Kidney capillary endothelial cell (primary cell): ENCODE data around the gene FLCN.
"Not testable (repeated sequence)": the region's sequence is repeated elsewhere in the genome, so short reads cannot be mapped to it uniquely, and the experiment has no call there.

Experiments used
- DNase-seq: peaks from one replicate; pipeline ENCODE4 v3.0.0-alpha.2; 2018; ENCODE audit warnings: low spot score

The FLCN gene

DNA sequence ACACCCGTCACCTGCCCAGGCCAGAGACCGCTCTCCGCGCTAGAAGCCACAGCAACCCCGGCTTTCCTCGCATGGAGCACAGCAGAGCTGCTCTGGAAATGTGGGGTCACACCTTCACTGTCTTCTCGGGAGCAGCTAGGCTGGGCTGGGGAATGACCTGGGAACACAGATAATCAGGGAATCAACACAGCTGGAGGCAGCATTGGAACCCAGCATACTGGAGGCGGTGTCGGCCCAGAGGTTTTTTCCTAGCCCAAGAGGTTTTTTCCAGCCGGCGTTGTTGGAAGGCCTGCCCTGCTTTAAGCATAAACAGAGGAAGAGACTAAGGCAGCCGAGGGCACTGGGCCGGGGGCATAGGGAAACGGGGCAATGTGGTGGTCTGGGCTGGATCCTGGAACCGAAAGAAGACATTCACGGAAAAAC lies 30.0 kb downstream of the FLCN start:
- no peak for DNase-seq

DNA sequence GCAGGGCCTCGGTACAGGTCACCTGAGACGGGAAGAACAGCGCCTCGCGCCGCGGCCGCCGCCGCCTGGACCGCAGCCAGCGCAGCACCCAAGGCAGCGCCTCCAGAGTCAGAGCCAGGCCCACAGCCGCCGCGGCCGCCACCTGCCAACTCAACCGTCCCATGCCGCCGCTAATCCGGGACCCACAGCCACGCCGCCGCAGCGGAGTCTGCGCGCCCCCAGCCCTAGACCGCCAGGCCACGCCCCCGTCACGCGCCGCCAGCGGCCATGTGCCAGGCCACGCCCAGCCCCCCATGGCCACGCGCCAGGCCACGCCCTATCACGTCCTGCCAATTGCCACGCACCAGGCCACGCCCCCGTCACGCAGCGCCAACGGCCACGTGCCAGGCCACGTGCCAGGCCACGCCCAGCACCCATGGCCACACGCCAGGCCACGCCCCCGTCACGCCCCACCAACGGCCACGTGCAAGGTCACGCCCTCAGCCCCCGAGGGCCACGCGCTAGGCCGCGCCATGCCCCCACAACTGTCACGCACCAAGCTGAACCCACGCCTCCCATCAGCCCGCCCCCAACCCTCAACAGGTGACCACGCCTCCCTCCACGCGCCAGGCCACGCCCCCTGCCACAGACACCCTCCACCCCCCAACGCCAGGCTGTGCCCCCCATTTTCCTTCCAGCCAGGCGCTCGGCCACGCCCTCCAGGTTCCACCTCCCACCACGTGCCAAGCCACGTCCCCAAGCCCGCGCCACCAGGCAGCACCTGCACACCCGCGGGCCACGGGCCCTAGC lies 30.6 kb downstream of the FLCN start, which contains the start of gene PLD6:
PLD6 (minus strand) TSS at position 210 of the 789 bp plus-strand sequence; CDS start at position 163, 47 bp downstream.
- DNase-seq = peak; percentile 56

DNA sequence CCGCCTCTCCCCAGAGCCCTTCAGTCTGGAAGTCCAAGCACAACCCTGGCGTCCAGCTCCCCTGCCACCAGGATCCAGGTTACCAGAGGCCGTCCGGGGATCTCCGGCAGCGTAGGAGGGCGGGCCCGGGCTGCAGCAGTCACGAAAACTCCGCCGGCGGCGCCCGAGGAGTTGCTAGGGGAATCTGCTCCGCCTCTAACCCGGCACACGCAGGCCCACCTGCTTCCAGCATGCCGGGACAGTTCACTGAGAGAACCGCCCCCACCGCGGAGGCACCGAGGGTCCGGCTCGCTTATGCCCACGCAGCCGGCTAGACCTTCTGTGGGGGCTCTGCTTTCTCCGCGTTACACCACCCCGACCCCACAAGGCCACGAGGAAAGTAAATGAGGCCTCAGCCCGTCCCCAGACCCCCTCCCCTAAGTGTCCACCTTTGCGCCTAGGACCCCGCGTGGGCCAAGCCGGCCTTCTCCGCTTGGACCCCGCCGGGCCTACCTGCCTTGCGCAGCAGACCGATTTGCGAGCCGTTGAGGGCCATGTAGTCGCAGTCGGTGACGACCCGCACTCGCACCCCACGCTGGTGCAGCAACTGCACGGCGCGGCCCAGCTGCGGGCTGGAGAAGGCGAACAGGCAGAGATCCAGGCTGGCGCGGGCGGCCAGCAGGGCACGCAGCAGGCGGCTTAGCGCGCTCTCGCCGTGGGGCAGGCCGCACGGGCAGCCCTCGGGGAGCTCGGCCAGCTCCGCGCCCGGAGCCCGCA lies 31.4 kb downstream of the FLCN start:
- no peak for DNase-seq

DNA sequence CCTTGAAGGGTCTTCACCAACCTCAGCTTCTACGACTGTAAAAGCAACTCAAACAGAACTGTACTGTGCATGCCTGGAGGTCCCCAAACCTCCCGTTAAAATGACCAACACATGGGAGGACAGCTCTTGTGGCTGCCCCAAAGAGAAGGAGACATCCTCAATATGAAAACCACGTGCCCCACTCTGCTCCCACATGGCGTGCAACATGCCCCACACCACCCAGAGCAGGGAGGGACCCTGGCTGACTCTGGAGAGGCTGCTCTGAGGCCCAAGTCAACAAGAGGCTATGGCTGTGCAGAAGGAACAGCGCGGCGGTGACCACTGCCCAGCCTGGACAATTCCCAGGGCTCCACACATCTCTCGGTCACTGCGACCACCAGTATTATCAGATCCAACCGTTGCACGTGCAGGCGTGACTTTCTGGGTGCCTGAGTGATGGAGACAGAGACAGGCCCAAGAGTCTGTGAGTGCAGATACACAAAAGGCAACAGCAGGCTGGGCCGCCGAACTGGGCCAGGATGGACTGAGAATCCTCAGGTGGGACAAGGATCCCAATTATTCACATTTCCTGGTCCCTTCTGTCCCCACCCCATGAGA lies 32.2 kb downstream of the FLCN start:
- no peak for DNase-seq

DNA sequence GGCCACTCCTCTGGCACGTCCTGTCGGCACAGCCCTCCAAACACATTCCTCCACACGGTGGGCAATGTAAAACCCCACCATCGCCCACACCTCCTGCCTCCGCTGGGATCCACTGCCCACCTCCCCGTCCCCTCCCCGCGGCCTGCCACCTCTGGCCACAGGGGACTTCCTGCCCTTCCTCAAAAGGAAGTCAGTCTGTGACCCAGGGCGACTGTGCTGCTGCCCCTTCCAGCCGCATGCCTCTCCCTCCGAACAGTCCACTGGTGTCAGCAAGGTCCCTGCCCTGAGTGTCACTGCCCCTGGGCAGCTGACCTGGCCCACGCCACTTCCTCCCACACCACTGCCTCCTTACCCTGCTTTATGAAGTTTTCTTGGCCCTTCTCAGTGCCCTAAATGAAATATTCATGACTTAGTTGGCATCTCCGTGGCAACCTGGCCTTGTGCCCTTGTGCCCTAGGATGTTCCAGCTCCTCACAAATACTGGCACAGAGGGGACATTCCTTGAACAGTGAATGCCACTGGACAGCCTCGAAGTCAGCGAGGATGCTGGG lies 32.9 kb downstream of the FLCN start:
- no peak for DNase-seq

DNA sequence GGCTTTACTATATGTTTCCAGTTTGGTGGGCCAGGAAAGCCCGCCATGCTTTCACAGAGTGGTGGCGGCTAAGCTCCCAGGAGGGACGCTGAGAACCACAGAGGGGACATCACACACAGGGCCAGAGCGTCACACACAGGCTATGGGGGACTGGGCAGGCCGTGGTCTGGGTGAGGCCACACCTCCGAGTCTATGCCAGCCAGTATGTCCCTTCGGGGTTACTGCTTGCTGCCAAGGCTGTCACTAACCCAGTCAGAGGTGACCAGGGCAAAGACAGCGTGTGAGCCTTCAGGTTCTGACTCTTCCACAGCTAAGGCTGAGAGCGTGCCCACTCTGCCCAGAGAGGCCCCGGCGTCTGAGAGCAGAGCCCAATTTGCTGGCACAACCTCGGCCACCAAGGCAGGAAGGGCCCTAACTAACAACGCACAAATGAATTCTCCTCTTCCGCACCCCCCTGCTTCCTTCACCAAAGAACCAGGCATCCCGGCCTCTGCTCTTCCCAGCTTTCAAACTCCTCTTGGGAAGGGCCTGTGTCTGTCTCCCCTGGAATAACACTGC lies 33.7 kb downstream of the FLCN start:
- no peak for DNase-seq

DNA sequence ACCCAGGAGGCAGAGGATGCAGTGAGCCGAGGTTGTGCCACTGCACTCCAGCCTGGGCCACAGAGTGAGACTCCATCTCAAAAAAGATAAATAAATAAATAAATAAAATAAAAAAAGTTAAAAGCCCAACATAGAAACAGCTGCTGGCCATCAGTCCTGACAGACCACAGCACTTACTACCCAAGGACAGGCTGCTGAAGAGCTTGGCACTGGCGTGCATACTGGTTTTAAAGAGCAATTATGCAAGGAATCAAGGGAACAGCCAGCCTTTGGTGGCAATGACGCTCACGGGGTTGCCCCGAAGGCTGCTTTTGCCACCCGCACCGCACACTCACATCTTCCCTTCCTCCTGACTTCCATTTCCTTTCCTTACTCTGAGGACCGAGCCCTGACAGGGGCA lies 35.1 kb downstream of the FLCN start:
- DNase-seq = no peak

DNA sequence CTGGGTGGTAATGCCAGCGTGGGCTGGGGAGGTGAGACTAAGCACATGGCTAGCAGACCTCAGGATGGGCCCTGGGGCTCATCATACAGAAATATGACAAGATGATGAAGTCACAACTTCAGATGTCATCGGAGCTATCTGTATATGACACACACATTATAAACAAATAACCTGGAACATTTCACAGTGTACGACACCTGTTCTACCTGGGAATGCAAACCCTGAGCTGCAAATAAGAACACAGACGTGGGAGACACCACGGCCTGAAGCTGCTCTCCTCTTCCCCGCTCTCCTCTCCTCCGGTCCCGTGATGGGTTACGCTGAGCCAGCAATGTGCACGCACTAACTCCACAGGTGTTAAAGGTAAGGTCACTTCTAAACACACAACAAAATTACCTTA lies 35.7 kb downstream of the FLCN start:
- no peak for DNase-seq

DNA sequence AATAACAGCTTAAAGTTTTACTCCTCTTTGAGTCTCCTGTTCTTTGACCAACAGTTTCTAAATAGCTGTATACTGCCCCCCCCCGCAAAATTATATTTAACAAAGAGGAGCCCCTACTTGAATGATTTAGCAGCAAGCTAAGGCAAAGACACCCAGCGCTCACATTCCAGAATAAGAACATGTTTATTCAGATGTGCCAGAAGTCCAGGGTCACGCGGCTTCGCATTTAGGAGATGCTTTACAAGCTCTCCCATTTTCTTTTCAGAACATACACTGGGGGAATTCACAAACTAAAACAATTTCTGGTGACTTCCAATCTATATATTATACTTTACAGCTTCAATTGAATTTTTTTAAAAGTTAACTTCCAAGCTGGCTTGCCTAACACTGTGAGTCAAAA lies 36.1 kb downstream of the FLCN start:
- no peak for DNase-seq

DNA sequence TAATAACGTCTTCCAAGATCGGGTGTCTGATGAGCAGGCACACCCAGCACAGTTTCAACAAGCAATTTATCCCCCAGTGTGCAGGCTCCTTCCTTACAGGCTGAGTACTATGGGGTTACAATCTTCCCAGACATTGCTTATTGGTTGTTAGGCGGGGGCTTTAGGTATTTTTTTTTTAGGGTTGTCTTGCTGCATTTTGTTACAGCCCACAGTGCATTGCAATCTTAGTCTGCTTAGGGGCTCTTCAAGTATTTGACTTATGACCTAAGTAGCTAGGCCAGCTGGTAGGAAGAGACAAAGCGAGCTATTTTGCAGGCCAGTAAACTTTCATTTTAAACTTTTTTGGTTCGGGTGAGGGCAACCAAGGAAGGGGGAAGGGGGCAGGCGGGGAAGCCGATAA lies 36.7 kb downstream of the FLCN start:
- no peak for DNase-seq

DNA sequence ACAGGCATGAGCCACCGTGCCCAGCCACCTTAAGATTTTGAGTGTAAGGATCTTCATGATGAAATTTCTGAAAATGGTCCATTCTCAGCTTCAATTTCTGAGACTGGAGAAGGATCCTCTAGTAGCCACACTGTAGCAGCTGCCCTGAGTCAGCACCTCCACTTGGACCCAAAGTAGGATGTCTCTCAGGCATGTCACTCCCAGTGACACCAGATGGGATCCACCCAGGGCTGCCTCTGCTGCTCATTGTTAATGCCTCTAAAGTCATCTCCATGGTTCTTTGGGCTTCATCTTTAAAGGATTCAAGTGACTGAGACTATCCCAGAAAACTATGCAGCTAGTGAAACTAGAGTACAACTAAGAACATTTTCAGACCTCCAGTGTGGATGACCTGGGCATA lies 38.7 kb downstream of the FLCN start:
- DNase-seq = no peak

DNA sequence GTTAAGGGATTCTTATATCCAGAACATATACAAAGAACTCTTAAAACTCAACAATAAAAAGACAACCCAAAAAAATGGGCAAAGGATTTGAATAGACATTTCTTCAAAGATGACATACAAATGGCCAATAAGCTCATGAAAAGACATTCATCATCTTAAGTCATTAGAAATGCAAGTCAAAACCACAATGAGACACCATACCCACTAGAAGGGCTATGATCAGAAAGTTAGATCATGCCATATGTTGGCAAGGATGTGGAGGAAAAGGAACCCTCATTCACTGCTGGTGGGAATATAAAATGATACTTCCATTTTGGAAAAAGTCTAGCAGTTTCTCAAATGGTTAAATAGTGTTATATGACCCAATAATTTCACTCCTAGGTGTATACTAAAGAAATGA lies 40.2 kb downstream of the FLCN start:
- DNase-seq = no peak

DNA sequence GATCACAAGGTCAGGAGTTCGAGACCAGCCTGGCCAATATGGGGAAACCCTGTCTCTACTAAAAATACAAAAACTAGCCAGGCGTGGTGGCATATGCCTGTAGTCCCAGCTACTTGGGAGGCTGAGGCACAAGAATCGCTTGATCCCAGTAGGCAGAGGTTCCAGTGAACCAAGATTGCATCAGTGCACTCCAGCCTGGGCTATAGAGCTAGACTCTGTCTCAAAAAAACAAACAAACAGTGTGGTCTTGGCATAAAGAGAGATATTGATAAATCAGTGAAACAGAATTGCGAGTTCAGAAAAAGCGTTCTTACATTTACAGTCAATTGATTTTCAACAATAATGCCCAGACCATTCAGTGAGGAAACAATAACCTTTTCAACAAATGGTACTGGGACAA lies 41.5 kb downstream of the FLCN start:
- not testable (repeated sequence) for DNase-seq

DNA sequence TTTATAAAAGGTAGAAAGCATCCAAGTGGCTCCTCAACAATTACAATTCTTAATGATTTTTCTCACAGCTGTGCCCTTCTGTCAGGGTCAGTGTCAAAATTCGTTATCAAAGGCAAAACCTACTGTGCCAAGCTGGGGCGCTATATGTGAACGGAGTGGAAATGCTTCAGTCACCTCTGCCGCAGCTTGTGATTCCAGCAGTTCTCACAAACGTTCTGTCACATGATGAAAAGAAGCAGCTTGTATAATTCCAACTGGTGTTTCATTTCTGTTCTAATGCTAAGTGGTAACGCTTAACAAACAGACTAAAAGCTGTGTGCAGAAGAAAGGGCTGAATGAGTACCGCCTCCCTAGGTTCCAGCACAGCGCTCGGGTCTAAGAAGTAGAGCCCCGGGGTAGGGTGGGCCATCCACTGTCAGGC lies 45.0 kb downstream of the FLCN start:
- DNase-seq = no peak

DNA sequence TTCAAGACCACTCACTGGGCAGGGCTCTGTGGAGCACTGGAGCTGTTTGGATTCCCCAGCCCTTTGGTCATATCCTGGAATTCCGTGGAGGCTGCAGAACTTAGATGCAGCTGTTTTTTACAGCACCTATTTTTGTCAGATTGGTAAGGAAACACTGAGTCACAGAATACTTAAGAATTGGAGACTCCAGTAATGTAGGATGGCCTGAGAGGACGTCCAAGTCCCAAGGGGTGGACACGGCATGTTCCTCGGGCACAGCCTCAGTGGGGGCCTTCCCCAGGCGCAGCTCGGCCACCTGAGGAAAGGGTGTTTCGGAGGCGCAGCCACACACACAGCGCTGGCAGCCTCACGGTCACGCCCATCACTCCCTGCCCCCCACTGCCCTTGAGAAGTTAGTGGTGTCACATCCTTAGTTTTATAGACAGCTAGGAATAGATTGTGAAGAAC lies 45.6 kb downstream of the FLCN start:
- peak; percentile 97 for DNase-seq

DNA sequence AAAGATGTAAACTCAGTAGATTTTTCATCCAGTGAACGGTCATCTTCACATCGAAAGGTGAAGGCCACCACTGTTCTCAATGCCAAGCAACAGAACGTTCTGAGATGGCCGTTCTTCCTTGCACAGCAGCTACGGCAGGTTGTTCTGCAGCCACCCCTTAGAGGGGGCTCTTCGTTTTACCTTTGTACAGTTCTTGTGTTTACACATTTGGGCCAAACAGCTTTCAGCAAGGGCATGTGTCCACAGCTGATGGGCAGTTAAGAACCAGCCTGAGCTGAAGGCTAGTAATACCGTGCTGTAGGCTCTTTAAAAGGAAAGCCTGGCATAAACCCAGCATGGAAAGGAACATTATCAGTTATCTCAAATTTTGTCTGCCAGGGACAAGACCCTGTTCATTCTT lies 46.8 kb downstream of the FLCN start:
- DNase-seq = no peak

DNA sequence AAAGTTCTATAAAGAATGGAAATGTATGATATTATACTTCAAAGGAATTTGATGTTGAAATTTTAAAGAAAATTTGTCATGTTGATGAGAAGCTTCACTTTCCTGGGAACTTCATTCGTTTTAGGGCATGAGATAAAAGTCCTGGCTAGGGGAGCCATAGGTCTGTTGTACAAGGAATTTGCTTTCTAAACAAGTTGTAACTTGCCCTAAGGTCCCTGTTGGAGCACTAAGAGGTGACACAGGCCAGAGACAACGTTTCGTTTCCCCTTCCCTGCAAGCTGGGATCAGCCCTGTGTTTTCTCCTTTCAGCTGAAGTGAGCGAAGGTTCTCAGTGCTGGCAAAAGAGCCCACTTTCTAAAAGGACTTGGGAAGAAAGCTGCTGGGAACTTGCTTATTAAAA lies 47.4 kb downstream of the FLCN start:
- no peak for DNase-seq

DNA sequence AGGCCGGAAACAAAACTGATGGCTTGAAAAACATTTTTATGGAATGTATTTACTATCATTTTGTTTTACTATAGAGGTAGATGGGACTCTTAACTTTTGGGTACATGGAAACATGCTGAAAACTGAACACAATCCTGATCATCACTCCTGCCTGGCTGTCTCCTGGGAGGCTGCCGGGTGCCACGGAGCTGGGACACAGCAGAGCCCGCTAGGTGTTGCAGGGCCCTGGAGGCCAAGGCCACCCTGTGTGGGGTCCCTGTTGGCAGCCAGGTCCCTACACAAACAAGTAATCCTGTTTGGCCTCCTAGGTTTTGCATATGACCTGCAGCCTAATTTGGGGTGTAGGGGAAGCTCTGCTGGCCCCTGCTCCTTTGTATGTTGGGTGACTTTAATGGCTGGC lies 48.4 kb downstream of the FLCN start:
- no peak for DNase-seq

DNA sequence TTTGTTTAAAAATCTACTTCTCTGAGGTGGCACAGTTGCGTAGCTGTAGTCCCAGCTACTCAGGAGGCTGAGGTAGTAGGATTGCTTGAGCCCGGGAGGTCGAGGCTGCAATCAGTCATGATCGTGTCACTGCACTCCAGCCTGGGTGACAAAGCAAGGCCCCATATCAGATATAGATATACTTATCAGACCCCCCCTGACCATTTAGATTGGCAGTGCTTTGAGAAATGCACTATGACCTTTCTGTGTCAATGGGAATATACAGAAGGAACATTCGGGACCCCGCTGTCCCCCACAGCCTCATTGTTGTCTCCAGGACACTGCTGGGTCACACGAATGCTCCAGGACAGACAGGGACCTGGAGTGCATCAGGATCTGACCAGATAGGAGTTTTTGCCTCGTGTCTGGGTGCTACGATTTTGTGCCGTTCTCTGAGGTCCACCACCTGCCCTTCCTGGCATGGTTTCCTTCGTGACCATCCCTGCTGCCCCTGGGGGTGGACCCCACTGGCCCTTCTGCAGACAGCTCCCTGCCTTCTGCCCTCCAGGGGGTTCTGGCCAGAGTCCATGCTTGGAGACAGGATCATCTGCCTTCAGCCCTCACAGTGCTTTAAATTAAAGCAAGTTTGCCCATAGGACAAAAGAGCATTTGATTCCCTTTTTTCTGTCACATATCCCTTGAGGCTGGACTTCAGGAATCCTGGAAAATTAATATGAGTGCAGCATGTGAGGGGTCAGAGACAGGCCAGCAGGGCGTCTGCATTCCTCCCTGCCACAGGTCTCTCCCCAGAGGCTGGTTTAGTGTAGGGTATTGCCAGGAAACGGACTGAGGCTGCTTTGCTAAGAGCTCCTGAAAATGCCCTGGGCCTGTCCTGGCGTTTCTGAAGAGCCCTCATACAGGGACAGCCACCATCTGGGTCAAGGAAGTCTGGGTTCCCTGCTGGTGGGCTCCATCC lies 50.1 kb downstream of the FLCN start:
- DNase-seq = no peak

DNA sequence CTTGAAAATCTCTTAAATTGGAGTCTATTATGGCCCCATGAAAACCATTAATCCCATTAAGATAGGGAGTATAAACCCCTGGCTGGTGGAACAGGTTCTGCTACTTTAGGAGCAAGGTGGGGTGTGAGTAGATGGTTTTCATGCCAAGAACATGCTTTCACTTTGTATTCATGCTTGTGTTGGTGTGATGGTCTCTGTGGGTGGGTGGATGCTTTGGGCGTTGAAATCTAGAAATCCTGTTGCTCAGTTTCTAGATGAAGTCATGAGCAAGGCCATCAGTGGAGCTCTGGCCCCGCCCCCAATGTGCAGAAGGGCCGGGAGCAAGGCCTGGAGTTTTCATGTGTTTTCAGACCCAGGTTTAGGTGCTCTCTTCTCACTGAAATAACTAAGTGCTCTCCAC lies 50.9 kb downstream of the FLCN start:
- DNase-seq = no peak
